Left lobe of liver (tissue), 2 donors: ENCODE measurements around the gene NHERF2. TPM values are rescaled to one million over a fixed set of nuclear protein-coding genes. Genes with fewer than 3 reads are reported as not detected.
A peak's percentile ranks its signal among the peaks of the same experiment; 100 is the strongest.

Experiments
- ATAC-seq: fragments of 200-7000 bp; cut with Tn5 transposase; one replicate; pipeline ENCODE4 v1.9.1; 2020; ENCODE audit warnings: mild to moderate bottlenecking, moderate library complexity
- DNase-seq: peaks from one replicate; pipeline ENCODE4 v3.0.0-alpha.2; 2020; ENCODE audit warnings: low spot score
- total RNA-seq: library from RNA; stranded (reverse); gene quantifications from one replicate; pipeline ENCODE4 v1.2.1, GENCODE V29; 2021
- donor health status: DM: no; HTN: no; CAD: no; lungs with moderate emphysema.
- donor health status: DM: no; HTN: yes; CAD: no.

The NHERF2 gene
- total RNA-seq, 1 donor from 2014 or later, result 334 TPM

- DNase-seq, result no peak
- ATAC-seq, result no peak
Observed at GRCh38 chr16:2025251-2025650, 1.5 kb upstream of the NHERF2 start.

GRCh38 chr16:2025878-2026460 lies 733 bp upstream of the NHERF2 start:
- no peak for DNase-seq

GRCh38 chr16:2027024-2028010 lies 615 bp downstream of the NHERF2 start:
- DNase-seq (peak; percentile 58), ATAC-seq (peak; percentile 1)

More at GRCh38 chr16:2025878-2026460, 733 bp upstream of the NHERF2 start:
- no peak for ATAC-seq

GRCh38 chr16:2028146-2028545 lies 1.4 kb downstream of the NHERF2 start:
- ATAC-seq, result peak; percentile 1
- no peak for DNase-seq

- peak; percentile 78 for DNase-seq
- peak; percentile 45 for ATAC-seq
Observed at GRCh38 chr16:2028620-2029220, 2.0 kb downstream of the NHERF2 start.

- DNase-seq (peak; percentile 83), ATAC-seq (peak; percentile 37)
Observed at GRCh38 chr16:2029350-2029749, 2.6 kb downstream of the NHERF2 start.

GRCh38 chr16:2030036-2030435 lies 3.3 kb downstream of the NHERF2 start:
- no peak for ATAC-seq
- DNase-seq, result no peak

- DNase-seq (no peak), ATAC-seq (no peak)
Observed at GRCh38 chr16:2031081-2031577, 4.4 kb downstream of the NHERF2 start.

- ATAC-seq (no peak), DNase-seq (no peak)
Observed at GRCh38 chr16:2032285-2033056, 5.8 kb downstream of the NHERF2 start.

- ATAC-seq, result peak; percentile 18
- no peak for DNase-seq
Observed at GRCh38 chr16:2033057-2033908, 6.6 kb downstream of the NHERF2 start.

- peak; percentile 81 for DNase-seq
Observed at GRCh38 chr16:2033909-2034695, 7.4 kb downstream of the NHERF2 start.

GRCh38 chr16:2034696-2035430 lies 8.2 kb downstream of the NHERF2 start:
- ATAC-seq (no peak), DNase-seq (peak; percentile 79)

More at GRCh38 chr16:2033909-2034695, 7.4 kb downstream of the NHERF2 start:
- peak; percentile 2 for ATAC-seq

GRCh38 chr16:2035431-2036199 lies 8.9 kb downstream of the NHERF2 start:
- ATAC-seq (peak; percentile 27), DNase-seq (peak; percentile 91)

GRCh38 chr16:2036200-2036966 lies 9.7 kb downstream of the NHERF2 start:
- DNase-seq (peak; percentile 71), ATAC-seq (no peak)

- DNase-seq, result no peak
- ATAC-seq, result no peak
Observed at GRCh38 chr16:2037115-2037514, 10.4 kb downstream of the NHERF2 start.

- ATAC-seq, result no peak
- no peak for DNase-seq
Observed at GRCh38 chr16:2037647-2038381, 11.1 kb downstream of the NHERF2 start.
